Measurements from ENCODE around the gene EFEMP1. TPM values are rescaled to one million over a fixed set of nuclear protein-coding genes. Genes with fewer than 3 reads are reported as not detected.

The EFEMP1 gene
- total RNA-seq, 4 donors from 2014 or later = 379 to 821 (median 437) TPM

DNA sequence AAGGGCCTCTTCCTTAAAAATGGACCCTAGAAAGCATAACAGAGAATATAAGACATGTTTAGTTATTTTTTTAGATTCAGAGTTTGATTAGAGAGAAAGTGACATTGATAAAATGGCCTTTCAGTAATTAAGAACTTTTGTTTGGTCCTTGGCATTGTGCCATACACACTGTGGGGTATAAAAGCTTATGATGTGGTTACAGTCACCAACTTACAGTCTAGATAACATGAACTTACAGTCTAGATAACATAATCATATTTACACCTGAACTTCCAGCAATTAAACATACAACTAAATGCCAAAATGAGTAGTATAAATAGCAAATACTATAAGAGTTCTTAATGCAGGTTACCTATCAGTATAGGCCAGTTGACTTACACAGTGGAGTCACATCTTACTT, 25.6 kb upstream of the EFEMP1 start:
- no peaks in the 10 kb centered on the region for H3K9me3 ChIP-seq
- no peaks in the 10 kb centered on the region for H3K36me3 ChIP-seq
- H3K4me1 ChIP-seq = peaks cover 20 to 23% of the 10 kb centered on the region in 2 donors
- H3K4me3 ChIP-seq (replicated peaks in 1 of 3) = no peak overlapping the region
- intact Hi-C loops (cut with DNase I) = no loop called here
- DNase-seq = no peak
- no peaks in the 10 kb centered on the region for H3K27me3 ChIP-seq
- TF ChIP-seq POLR2A (IDR thresholded peaks at IDR 0.05) = no peak
- TF ChIP-seq, protein P1, sequence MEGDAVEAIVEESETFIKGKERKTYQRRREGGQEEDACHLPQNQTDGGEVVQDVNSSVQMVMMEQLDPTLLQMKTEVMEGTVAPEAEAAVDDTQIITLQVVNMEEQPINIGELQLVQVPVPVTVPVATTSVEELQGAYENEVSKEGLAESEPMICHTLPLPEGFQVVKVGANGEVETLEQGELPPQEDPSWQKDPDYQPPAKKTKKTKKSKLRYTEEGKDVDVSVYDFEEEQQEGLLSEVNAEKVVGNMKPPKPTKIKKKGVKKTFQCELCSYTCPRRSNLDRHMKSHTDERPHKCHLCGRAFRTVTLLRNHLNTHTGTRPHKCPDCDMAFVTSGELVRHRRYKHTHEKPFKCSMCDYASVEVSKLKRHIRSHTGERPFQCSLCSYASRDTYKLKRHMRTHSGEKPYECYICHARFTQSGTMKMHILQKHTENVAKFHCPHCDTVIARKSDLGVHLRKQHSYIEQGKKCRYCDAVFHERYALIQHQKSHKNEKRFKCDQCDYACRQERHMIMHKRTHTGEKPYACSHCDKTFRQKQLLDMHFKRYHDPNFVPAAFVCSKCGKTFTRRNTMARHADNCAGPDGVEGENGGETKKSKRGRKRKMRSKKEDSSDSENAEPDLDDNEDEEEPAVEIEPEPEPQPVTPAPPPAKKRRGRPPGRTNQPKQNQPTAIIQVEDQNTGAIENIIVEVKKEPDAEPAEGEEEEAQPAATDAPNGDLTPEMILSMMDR (IDR thresholded peaks at IDR 0.05) = no peak
- H3K27ac ChIP-seq = peak overlapping the region in 1 of 3 donors; percentile 39

DNA sequence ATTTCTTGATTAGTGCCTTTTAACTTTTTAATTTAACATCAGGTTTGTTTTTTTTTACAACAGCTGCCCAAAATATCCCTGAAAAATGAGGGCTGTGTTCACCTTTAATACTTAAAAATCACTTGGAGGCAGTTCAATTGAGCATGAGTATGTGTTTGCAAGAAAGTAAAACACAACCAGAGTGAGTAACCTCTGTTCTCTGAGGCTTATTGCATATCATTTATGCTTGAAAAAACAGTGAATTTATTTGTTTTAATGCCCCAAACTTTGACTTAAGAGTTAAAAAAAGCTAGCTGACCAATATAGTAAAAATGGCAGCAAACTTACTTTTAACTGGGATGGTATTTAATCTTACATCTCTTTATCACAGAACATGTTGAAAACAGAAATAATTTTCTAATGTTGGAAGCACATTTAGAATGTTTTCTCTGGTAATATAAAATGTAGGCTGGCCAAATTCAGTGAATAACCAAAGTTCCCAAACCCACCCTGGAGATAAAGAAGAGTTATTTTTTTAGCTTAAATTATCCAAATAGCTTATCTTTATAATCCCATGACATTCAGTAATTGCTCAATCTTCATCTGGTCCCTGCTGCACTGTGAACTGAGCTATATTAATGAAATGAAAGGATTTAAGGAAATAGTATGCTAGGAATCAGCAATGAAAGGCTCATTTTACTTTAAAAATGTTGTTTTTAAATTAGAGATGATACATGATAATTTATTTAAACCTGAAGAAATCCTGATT, 24.8 kb upstream of the EFEMP1 start:
- Histone ChIP-seq H3K36me3 (no peaks in the 10 kb centered on the region), H3K27me3 (no peaks in the 10 kb centered on the region), H3K4me3 (replicated peaks in 1 of 3) (no peak overlapping the region), H3K27ac (peak overlapping the region; percentile 34 to 54 (median 39)), H3K4me1 (peaks cover 16 to 19% of the 10 kb centered on the region in 2 donors), H3K9me3 (no peaks in the 10 kb centered on the region)
- intact Hi-C loops (cut with DNase I) = no loop called here
- TF ChIP-seq, protein P1 (IDR thresholded peaks at IDR 0.05) = no peak
- TF ChIP-seq POLR2A (IDR thresholded peaks at IDR 0.05) = no peak
- no peak for DNase-seq

DNA sequence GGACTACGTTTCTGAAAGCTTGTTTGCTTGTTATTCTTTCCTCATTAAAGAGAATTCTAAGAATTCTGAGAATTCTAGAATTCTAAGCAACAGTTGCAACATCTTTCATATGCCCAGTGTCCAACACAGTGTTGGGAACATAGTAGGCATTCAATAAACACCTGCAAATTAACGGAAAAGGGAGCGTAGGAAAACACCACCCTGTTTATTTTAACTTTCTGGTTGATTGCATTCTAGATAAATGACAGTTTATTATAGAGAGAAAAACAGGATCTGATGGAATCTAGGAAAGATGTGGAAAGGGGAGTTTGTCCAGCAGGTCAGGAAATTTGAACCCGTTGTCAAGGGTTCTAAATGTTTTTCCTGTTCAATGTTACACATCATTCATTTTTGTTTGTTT, 24.2 kb upstream of the EFEMP1 start:
- H3K4me3 ChIP-seq (replicated peaks in 1 of 3) = no peak overlapping the region
- no peaks in the 10 kb centered on the region for H3K9me3 ChIP-seq
- no peaks in the 10 kb centered on the region for H3K27me3 ChIP-seq
- no peak for DNase-seq
- 40 to 55% methylated on average over 4 of the region's 4 CpGs for WGBS, 2 donors
- TF ChIP-seq, protein P1 (IDR thresholded peaks at IDR 0.05) = no peak
- no peak for TF ChIP-seq POLR2A (IDR thresholded peaks at IDR 0.05)
- intact Hi-C loops (cut with DNase I) = no loop called here
- H3K27ac ChIP-seq = peak overlapping the region in 2 of 3 donors; percentile 39 to 54
- peaks cover 16 to 19% of the 10 kb centered on the region in 2 donors for H3K4me1 ChIP-seq
- H3K36me3 ChIP-seq = no peaks in the 10 kb centered on the region

DNA sequence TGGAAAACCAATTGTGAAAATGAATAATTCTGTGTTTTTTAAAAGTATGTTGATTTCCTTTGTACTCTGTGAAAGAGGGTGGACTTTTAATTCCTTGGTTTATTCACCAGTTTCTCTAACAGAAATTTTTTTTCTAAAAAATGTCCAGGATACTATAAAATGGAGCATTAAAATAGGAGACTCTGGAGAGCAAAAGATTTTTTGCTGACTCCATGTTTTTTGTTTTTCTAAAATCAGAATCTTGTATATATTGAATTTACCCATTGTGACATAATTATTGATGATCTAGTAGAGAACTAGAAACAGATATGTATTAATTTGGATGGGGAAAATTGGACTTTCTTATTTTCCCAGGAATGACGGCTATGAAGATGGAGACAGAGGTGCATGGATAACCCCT, 23.2 kb upstream of the EFEMP1 start:
- no peak for TF ChIP-seq POLR2A (IDR thresholded peaks at IDR 0.05)
- TF ChIP-seq, protein P1 (IDR thresholded peaks at IDR 0.05) = no peak
- 96 to 100% methylated on average over 1 of the region's 1 CpG for WGBS, 2 donors
- intact Hi-C loops (cut with DNase I) = no loop called here

DNA sequence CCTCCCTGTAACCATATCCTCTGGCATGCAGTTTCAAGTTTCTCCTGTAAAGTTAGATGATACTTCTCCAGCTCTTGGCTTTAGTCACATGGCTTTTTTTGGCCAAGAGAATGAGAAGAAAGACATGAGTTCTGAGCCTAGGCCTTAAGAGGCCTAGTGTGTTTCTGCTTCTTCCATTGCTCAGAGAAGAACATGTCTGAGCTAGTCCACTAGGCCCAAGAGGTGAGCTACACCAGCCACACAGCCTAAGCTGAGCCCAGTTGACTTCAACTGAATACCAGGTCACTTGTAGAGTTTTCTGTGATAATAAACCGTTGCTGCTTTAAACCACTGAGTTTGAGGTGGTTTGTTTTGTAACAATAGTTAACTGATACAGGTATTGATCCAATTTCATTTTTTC, 19.9 kb upstream of the EFEMP1 start:
- 93 to 96% methylated on average over 1 of the region's 1 CpG for WGBS, 2 donors
- H3K4me3 ChIP-seq (replicated peaks in 1 of 3) = no peak overlapping the region
- no peak for TF ChIP-seq POLR2A (IDR thresholded peaks at IDR 0.05)
- TF ChIP-seq, protein P1 (IDR thresholded peaks at IDR 0.05) = no peak
- no peaks in the 10 kb centered on the region for H3K9me3 ChIP-seq
- no peaks in the 10 kb centered on the region for H3K27me3 ChIP-seq
- H3K36me3 ChIP-seq = no peaks in the 10 kb centered on the region
- intact Hi-C loops (cut with DNase I) = no loop called here
- DNase-seq = no peak
- H3K4me1 ChIP-seq = peaks cover 9 to 10% of the 10 kb centered on the region in 2 donors
- H3K27ac ChIP-seq = no peak overlapping the region

More for the DNA sequence above, 23.2 kb upstream of the EFEMP1 start:
- Histone ChIP-seq H3K9me3 (no peaks in the 10 kb centered on the region), H3K4me3 (replicated peaks in 1 of 3) (no peak overlapping the region), H3K36me3 (no peaks in the 10 kb centered on the region), H3K4me1 (peaks cover 16 to 19% of the 10 kb centered on the region in 2 donors), H3K27ac (no peak overlapping the region), H3K27me3 (no peaks in the 10 kb centered on the region)
- no peak for DNase-seq

Measured in thyroid gland (tissue), 4 donors.